ENCODE measurements around the gene KRTAP9-1.
"Not testable (repeated sequence)": the region's sequence is repeated elsewhere in the genome, so short reads cannot be mapped to it uniquely, and the experiment has no call there.

The KRTAP9-1 gene

DNA sequence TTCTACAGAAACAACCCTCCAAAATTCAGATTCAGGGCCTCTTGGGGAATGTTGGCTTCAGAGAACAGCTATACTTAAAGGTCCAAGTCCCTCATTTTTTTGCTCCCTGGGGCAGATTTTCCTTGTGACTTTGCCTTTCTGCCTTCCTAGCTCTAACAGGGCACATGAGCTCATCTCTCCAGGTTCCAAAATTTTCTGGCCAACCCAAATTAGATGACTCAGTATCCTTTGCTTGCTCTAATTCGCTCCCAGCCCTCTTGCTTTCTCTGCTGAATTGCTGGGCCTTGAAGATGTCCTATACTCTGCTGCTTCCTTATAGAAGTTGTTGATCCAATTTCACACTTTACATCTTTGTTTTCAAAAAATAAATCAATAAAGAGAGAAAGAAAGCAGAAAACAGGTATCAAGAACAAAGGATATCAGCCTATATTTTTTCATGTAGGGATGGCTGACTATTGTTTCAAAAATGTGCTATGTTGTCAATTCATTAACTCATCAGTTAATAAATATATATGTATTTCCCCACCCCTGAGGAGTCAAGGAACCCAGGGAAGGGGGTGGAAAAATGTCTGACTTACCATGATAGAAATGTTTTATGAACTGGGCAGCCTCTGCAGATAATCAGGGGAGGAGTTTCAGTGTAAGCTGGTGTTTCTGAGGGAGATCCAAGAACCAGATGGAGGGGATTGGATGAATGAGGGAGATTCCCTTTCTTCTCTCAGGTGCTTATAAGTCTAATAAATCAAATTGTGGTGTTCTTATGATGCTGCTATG is 10.7 kb upstream of the KRTAP9-1 start:
- DNase-seq, result no peak

GRCh38 chr17:41184480-41184961 is 5.2 kb upstream of the KRTAP9-1 start, which contains the start of gene KRTAP4-1:
KRTAP4-1 (minus strand) TSS chr17:41184911; CDS start chr17:41184854, 57 bp downstream.
- DNase-seq, result no peak

GRCh38 chr17:41185001-41185400 is 4.7 kb upstream of the KRTAP9-1 start:
- DNase-seq, result no peak

DNA sequence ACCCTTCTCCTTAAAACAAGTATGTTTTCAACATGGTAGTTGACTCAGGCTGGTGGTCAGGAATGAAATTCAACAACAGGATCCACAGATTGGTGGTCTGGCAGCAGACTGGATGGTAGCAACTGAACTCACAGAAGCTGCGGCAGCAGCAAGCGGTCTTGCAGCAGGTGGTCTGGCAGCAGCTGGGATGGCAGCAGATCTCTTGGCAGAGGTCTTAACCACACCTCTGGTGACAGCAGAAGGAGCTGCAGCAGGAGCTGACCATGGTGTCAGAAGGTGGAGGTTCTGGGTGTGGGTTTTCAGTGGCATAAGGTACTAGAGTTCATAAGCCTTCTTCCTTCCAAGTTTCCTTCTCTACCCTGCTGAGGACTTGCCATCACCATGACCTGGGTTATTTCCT is 2.8 kb upstream of the KRTAP9-1 start:
- DNase-seq, result no peak

DNA sequence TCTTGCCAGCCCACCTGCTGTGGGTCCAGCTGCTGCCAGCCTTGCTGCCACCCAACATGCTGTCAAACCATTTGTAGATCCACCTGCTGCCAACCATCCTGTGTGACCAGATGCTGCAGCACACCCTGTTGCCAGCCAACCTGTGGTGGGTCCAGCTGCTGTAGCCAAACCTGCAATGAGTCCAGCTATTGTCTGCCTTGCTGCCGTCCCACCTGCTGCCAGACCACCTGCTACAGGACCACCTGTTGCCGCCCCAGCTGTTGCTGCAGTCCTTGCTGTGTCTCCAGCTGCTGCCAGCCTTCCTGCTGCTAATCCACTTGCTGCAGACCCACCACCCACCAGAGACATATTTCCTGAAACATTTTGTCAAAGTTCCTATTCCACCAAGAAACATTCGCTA is 641 bp downstream of the KRTAP9-1 start:
- no peak for DNase-seq

- DNase-seq, result no peak
Observed at GRCh38 chr17:41196068-41196467, 6.4 kb downstream of the KRTAP9-1 start.

DNA sequence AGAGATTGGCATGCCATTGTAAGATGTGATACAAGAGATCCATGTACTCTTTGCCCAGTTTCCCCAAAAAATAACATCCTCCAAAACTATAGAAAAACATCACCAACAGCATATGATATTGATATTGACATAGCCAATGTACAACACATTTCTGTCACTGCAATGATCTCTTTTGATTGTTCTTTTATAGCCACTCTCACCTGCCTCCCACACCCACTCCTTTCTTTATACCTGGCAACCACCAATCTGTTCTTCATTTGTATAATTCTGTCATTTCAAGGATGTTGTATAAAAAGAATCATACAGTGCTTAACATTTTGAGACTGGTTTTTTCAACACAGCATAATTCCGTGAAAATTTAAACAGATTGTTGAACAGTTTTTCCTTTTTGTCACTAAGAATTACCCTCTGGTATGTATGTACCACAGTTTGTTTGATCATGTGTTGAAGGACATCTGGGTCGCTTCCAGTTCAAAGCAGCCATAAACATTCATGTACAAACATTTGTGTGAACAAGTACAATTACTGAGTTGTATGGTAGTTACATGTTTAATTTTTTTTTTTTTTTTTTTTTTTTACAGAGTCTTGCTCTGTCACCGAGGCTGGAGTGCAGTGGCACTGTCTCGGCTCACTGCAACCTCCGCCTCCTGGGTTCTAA is 9.9 kb downstream of the KRTAP9-1 start:
- DNase-seq, result no peak

GRCh38 chr17:41211845-41212466 is 22.3 kb downstream of the KRTAP9-1 start:
- no peak for DNase-seq

DNA sequence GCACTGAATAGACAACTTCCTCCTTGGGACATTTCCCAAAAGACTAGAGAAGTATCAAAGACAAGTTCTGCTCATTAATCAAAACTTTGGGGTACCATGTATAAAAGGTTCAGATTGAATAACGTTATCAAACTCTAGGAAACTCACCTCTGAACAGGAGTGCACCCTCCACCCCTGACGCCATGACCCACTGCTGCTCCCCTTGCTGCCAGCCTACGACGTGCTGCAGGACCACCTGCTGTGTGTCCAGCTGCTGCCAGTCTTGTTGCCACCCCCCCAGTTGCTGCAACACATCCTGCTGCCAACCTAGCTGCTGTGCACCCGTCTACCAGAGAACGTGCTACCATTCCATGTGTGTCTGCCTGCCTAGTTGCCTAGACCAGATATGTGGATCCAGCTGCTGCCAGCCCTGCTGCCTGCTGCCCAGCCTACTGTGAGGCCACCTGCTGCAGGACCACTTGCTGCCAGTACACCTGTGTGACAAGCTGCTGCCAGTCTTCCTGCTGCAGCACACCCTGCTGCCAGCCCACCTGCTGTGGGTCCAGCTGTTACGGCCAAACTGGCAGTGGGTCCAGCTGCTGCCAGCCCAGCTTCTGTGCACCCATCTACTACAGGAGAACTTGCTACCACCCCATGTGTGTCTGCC is 23.0 kb downstream of the KRTAP9-1 start:
- DNase-seq, result no peak

DNA sequence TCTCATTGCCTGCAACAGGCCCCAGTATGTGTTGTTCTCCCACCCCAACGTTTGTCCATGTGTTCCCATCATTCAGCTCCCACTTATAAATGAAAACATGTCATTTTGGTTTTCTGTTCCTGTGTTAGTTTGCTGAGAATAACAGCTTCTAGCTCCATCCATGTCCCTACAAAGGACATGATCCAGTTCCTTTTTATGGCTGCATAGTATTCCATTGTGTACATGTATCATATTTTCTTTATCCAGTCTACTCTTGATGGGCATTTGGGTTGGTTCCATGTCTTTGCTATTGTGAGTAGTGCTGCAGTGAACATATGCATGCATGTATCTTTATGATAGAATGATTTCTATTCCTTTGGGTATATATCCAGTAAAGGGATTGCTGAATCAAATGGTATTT is 26.0 kb downstream of the KRTAP9-1 start:
- DNase-seq, result no peak

- DNase-seq, result no peak
Observed at GRCh38 chr17:41223821-41224220, 34.1 kb downstream of the KRTAP9-1 start.

GRCh38 chr17:41226051-41226450 is 36.4 kb downstream of the KRTAP9-1 start:
- DNase-seq, result no peak

- DNase-seq, result not testable (repeated sequence)
Observed at GRCh38 chr17:41226598-41227095, 37.0 kb downstream of the KRTAP9-1 start, which contains the start of gene KRTAP9-2. KRTAP9-2 (plus strand) TSS chr17:41226648; CDS start chr17:41226655, 7 bp downstream.

DNA sequence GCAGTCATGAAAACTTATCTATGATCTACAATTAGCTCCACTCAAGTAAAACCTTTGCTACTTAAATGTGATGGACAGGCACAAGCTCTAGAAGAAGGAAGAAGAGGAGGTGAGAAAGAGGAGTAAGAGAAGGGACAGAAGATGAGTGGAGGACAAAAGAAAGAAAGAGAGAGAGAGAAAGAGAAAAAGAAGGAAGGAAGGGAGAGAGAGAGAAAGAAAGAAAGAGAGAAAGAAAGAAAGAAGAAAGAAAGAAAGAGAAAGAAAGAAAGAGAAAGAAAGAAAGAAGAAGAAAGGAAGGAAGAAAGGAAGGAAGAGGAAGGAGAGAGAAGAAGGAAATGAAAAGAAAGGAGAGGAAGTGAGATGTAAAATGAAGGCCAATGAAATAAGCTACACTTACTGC is 40.4 kb downstream of the KRTAP9-1 start:
- no peak for DNase-seq

GRCh38 chr17:41231731-41232130 is 42.0 kb downstream of the KRTAP9-1 start:
- DNase-seq, result peak in 6 of 56 donors; percentile 0 to 27 (median 6)

GRCh38 chr17:41232399-41233105 is 42.9 kb downstream of the KRTAP9-1 start, which contains the start of gene KRTAP9-3:
KRTAP9-3 (plus strand) TSS chr17:41232449; CDS start chr17:41232502, 53 bp downstream.
- DNase-seq, result not testable (repeated sequence)

DNA sequence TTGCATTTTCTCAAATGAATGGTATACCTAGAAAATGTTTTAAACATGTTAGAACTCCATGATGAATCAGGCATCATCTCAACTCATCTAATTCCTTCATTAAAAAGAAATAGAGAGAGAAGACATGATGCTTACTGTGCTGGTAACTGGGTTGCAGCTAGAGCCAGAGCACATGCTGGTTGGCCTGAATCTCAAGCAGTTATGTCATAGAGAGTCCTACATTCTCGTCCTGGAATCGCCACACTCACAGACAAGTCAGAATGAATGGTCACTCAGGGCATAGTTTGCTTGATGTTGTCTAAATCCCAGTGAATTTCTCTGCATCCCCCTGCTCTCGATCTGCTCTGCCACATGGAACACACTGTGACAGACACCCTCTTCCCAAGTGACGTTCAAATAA is 47.4 kb downstream of the KRTAP9-1 start:
- DNase-seq, result not testable (repeated sequence)

- not testable (repeated sequence) for DNase-seq
Observed at GRCh38 chr17:41237949-41238437, 48.3 kb downstream of the KRTAP9-1 start, which contains the start of gene KRTAP9-8. KRTAP9-8 (plus strand) TSS chr17:41237999; CDS start chr17:41238052, 53 bp downstream.

Data from nucleus accumbens (tissue), 56 donors.